ENCODE measurements around the gene ARL6. TPM values are rescaled to one million over a fixed set of nuclear protein-coding genes. Genes with fewer than 3 reads are reported as not detected.

ARL6 gene
- total RNA-seq, 2 experiments from 2014 or later: 5.8 to 6.4 TPM

GRCh38 chr3:97765336-97765735, 778 bp downstream of the ARL6 start:
- ChIA-PET POLR2A (no interaction called here), CTCF (interaction anchor here (1.0 to 1.7 kb wide), 2 partner anchors 10 to 273 kb away, joined by 3 to 6 read pairs; no protein-coding TSS in a partner anchor)
- ATAC-seq (no peak), DNase-seq (no peak)
- H3K4me1 Mint-ChIP-seq (ENCODE audit: low read depth): peaks cover 20% of the 10 kb centered on the region
- H3K9me3 Mint-ChIP-seq: no peaks in the 10 kb centered on the region
- H3K36me3 Mint-ChIP-seq (ENCODE audit: low read depth): peaks cover 12% of the 10 kb centered on the region
- TF ChIP-seq CTCF (IDR thresholded peaks at IDR 0.05): no peak
- no peaks in the 10 kb centered on the region for H3K27me3 Mint-ChIP-seq
- H3K27ac Mint-ChIP-seq: no peak overlapping the region
- peak overlapping the region; percentile 95 for H3K4me3 Mint-ChIP-seq
- intact Hi-C loops (cut with micrococcal nuclease): no loop called here

- Mint-ChIP-seq H3K27me3 (no peaks in the 10 kb centered on the region), H3K4me3 (no peak overlapping the region), H3K9me3 (peaks cover 4% of the 10 kb centered on the region), H3K4me1 (ENCODE audit: low read depth) (no peaks in the 10 kb centered on the region), H3K36me3 (ENCODE audit: low read depth) (peaks cover 23% of the 10 kb centered on the region), H3K27ac (no peak overlapping the region)
- intact Hi-C loops (cut with micrococcal nuclease): no loop called here
- TF ChIP-seq CTCF (IDR thresholded peaks at IDR 0.05): no peak
- ChIA-PET POLR2A (no interaction called here), CTCF (no interaction called here)
- ATAC-seq (no peak), DNase-seq (no peak)
Measured at GRCh38 chr3:97772926-97773325, 8.4 kb downstream of the ARL6 start.

- POLR2A ChIA-PET: no interaction called here
- Mint-ChIP-seq H3K4me1 (ENCODE audit: low read depth) (no peaks in the 10 kb centered on the region), H3K4me3 (no peak overlapping the region), H3K27me3 (no peaks in the 10 kb centered on the region), H3K27ac (no peak overlapping the region), H3K36me3 (ENCODE audit: low read depth) (peaks cover 4% of the 10 kb centered on the region), H3K9me3 (no peaks in the 10 kb centered on the region)
- no peak for TF ChIP-seq CTCF (IDR thresholded peaks at IDR 0.05)
- ATAC-seq: no peak
- no peak for DNase-seq
- intact Hi-C loops (cut with micrococcal nuclease): loop anchor here (5.0 kb wide), 1 partner anchor 244 kb away; no protein-coding TSS in a partner anchor
- CTCF ChIA-PET: no interaction called here
Measured at GRCh38 chr3:97778152-97778551, 13.6 kb downstream of the ARL6 start.

GRCh38 chr3:97793420-97794019, 29.0 kb downstream of the ARL6 start:
- intact Hi-C loops (cut with micrococcal nuclease): loop anchor here (1.0 kb wide), 1 partner anchor 230 kb away; no protein-coding TSS in a partner anchor
- no peaks in the 10 kb centered on the region for H3K4me1 Mint-ChIP-seq (ENCODE audit: low read depth)
- no peak overlapping the region for H3K4me3 Mint-ChIP-seq
- no peaks in the 10 kb centered on the region for H3K36me3 Mint-ChIP-seq (ENCODE audit: low read depth)
- no peaks in the 10 kb centered on the region for H3K27me3 Mint-ChIP-seq
- ATAC-seq: peak; percentile 39
- DNase-seq: peak; percentile 2
- no peak overlapping the region for H3K27ac Mint-ChIP-seq
- ChIA-PET POLR2A (interaction anchor here (0.6 kb wide), 1 partner anchor 708 kb away, joined by 3 read pairs; no protein-coding TSS in a partner anchor), CTCF (interaction anchor here (0.7 to 4.8 kb wide), 7 partner anchors 11 to 229 kb away, joined by 3 to 85 read pairs (median 5); partner anchors contain the start of gene CRYBG3)
- H3K9me3 Mint-ChIP-seq: no peaks in the 10 kb centered on the region
- TF ChIP-seq CTCF (IDR thresholded peaks at IDR 0.05): peak; percentile 86

GRCh38 chr3:97795951-97796350, 31.4 kb downstream of the ARL6 start:
- Mint-ChIP-seq H3K36me3 (ENCODE audit: low read depth) (no peaks in the 10 kb centered on the region), H3K27ac (no peak overlapping the region), H3K4me1 (ENCODE audit: low read depth) (no peaks in the 10 kb centered on the region), H3K27me3 (no peaks in the 10 kb centered on the region), H3K9me3 (no peaks in the 10 kb centered on the region), H3K4me3 (no peak overlapping the region)
- DNase-seq (no peak), ATAC-seq (no peak)
- CTCF ChIA-PET: interaction anchor here (1.2 to 4.8 kb wide), 3 partner anchors 77 to 226 kb away, joined by 3 to 85 read pairs (median 4); no protein-coding TSS in a partner anchor
- no peak for TF ChIP-seq CTCF (IDR thresholded peaks at IDR 0.05)
- intact Hi-C loops (cut with micrococcal nuclease): no loop called here
- POLR2A ChIA-PET: no interaction called here

Measured in activated CD8-positive, alpha-beta T cell treated with anti-CD3 and anti-CD28 coated beads for 36 hours (primary cell).